ENCODE measurements around the gene POLD4.

The POLD4 gene

DNA sequence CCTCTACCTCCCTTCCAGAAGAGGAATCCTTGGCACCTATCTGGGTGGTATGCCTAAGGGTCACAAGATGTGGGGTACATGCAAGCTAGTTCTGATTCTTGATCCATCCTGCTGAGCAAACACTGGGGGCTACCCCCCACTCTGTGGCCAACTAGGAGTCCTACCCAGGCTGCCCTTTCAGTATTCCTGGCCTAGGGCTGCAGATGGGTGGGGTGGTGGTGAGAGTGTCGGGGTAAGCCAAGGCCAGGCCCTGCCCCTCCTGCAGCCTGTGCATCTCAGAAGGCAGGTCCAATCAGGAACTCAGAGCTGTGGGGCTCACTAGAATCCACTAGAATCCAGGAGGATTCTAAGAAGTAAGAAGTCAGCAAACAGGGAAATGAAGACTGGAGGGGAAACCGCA, 39.1 kb downstream of the POLD4 start:
- DNase-seq = no peak

DNA sequence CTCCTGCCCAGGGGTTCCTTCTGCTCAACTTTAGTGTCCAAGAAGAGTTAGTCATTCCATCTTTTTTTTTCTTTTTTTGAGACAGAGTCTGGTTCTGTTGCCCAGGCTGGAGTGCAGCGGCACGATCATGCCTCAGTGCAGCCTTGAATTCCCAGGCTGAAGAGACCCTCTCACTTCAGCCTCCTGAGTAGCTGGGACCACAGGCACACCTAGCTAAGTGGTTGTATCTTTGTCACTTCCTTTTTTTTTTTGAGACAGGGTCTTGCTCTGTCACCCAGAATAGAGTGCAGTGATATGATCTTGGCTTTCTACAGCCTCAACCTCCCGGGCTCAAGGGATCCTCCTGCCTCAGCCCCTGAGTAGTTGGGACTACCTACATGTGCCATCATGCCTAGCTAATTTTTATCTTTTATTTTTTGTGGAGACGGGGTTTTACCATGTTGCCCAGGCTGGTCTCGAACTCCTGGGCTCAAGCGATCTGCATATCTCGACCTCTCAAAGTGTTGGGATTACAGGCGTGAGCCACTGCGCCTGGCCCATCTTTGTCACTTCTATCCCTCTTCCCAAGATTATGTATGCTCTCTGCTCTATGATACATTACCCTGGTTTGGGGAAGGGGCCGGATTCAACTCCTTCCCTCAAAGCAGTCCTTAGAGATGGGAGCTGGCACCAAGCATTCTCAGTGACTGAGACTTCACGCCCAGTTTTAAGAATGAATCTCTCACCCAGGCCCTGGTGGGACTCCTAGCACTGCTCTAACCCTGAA, 40.0 kb downstream of the POLD4 start:
- no peak for DNase-seq

DNA sequence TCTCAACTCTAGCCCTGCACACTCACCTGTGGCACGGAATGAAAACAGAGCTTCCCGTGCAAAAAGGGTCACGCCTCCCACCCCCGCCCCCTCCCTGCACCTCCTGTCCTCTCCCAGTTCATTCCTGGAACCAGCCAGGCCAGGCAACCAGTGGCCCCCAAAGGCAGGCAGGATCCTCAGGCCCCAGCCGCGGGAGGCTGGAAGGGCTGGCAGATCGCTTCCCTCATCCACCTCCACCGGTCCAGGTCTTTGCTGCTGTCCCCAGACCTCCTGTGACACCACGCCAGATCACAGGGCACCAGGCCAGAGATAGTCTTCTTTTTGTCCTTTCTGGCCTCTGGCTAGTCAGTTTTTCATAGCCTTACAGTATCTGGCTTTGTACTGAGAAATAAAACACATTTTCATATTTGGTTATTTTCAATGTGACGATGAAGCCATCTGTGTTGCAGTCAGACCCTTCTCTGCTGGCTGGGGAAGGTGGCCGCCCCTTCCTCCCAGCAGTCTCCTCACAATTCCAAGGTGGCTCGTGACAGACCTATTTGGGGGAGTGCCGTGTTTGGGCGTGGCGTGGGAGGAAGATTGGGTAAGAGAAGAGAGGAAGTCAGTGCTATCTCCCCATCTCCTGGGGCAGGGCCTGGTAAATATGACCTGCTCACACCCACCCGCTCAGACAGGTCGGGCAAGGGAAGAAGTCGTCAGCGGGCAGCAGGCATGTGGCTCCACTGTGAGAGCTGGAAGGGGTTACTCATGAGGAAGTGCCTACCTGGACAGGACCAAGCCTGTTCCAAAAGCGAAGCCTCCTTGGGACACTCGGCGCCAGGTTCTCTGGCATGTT, 40.9 kb downstream of the POLD4 start:
- no peak for DNase-seq

DNA sequence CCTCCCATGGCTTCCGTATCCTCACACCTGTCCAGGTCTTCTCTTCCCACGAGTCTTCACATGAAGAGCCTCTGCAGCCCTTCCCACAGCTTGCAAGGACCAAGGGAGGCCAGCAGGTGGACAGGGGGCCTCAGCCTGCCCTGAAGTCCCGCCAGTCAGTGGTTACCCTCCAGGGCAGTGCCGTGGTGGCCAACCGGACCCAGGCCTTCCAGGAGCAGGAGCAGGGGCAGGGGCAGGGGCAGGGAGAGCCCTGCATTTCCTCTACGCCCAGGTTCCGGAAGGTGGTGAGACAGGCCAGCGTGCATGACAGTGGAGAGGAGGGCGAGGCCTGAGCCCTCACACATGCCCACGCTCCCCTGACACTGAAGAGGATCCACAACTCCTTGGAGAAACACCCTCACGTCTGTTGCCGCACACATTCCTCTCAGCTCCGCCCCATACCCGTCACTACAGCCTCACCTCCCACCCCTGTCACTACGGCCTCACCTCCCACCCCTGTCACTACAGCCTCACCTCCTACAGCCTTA, 41.7 kb downstream of the POLD4 start:
- DNase-seq = no peak

DNA sequence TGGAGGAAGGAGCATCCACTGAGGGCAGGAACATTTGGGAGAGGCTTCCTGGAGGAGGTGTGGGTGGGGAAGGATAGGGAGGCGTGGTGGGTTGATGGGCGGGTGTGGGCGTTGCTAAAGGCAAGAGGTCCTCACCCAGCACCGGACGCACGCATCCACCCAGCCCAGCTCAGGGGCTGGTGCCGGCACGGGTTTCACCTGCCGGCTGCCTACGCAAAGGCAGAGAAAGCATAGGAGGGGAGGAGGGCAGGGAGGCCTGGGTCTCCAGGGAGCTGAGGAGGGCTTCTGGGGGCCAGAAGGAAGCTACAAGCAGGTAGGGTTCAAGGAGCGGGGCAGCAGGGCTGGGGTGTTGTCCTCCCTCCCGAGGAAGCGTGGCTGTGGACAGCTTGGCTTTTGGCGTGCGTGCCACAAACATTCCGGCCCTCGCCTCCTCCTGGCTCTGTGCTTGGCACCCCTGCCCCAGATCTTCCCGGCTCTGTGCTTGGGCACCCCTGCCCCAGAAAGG, 42.2 kb downstream of the POLD4 start:
- no peak for DNase-seq

DNA sequence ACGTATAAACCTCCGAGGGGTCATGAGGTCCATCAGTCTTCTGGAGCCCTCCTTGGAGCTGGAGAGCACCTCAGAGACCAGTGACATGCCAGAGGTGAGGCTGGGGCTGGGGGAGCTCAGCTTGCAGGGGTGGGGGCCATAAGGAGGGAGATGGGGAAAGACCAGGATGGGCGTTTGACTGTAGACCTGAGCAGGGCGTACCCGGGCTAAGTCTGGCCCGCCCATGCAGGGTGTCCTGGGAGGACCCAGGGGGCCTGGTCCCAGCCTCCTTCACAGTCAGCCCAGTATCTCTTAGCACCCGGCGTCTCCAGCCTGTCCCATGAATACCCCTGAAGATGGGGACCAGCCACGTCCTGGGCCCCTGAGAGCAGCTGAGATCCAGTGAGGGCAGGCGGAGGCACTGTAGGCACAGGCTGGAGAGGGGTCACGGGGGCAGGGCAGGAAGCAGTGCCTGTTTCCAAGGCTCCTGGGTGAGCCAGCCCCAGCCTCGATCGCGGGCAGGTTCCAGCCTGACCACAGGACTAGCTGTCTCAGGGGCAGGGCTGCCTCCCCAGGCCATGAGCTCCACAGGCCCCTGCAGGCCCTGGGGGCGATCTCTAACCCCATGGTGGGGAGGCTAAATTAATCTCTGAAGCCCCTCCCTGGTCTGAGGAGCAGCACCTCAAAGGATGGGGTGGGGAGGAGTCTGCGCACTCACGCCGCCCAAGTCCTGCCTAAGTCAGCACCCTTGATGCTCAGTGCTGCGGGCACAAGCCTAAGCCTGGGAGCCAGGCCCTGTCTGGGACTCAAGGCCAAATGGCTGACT, 42.9 kb downstream of the POLD4 start:
- DNase-seq = no peak

DNA sequence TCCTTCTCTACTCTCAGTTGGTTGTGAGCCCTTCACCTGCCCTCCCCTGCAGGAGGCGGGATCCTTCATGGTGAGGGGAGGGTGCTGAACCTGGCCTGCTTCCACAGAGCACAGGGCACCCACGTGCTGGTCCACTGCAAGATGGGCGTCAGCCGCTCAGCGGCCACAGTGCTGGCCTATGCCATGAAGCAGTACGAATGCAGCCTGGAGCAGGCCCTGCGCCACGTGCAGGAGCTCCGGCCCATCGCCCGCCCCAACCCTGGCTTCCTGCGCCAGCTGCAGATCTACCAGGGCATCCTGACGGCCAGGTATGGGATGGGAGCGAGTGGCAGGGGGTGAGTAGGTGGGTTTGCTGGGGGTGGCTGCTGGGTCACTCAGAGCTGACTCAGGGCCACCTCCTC, 43.7 kb downstream of the POLD4 start:
- DNase-seq = no peak

DNA sequence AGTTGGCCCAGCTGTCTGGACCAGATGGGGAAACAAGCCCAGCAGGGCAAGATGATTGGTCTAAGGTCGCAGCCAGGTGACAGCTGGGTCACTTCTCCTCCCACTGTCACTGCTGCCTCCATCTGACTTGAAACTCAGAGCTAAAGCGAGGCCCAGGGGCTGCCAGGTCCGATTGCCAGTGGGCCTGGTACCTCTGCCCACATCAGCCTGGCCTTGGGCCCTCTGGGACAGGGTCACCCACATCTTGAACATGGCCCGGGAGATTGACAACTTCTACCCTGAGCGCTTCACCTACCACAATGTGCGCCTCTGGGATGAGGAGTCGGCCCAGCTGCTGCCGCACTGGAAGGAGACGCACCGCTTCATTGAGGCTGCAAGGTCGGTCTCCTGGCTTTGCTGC, 44.2 kb downstream of the POLD4 start:
- no peak for DNase-seq

DNA sequence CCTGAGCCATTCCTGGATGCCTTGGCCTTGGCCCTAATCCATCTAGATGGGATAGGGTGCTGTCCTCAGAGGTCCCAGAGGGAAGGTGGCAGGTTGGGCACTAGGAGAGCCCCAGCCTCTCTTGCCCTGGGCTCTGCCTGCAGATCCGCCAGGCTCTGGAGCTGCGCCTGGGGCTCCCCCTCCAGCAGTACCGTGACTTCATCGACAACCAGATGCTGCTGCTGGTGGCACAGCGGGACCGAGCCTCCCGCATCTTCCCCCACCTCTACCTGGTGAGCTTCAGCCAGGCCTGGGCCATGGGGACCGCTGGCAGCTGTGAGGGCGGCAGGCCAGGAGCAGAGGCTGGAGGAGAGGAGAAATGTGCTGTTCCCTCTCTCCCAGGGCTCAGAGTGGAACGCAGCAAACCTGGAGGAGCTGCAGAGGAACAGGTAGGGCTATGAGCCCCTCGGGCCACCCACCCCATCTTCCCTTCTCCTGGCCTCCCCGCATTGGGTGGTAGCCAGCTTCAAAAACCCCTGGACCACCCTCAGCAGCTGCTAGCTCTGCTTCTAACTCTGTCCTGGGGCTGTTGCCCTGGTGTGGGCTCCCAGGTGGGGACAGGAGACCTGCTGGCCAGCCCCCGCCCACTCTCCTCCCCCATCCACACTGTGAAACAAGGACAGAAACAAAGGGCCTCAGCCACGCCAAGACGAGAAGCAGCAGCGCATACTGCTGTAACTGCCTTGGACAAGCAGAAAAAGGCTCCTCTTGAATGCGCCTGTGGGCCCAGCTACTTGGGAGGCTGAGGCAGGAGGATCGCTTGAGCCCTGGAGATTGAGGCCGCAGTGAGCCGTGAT, 45.1 kb downstream of the POLD4 start:
- DNase-seq = no peak

DNA sequence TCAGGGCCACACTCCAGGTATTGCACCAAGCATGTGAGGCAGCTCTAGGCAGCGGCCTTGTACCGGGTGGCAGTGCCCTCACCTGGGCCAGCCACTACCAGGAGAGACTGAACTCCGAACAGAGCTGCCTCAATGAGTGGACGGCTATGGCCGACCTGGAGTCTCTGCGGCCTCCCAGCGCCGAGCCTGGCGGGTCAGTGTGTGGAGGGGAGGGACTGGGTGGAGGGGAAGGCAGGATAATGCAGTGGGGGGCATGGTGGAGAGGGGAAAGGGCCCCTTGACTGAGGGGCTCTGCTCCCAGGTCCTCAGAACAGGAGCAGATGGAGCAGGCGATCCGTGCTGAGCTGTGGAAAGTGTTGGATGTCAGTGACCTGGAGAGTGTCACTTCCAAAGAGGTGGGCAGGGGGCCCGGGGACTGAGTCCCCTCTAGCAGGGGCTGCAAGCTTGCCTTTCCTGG, 45.8 kb downstream of the POLD4 start:
- no peak for DNase-seq

DNA sequence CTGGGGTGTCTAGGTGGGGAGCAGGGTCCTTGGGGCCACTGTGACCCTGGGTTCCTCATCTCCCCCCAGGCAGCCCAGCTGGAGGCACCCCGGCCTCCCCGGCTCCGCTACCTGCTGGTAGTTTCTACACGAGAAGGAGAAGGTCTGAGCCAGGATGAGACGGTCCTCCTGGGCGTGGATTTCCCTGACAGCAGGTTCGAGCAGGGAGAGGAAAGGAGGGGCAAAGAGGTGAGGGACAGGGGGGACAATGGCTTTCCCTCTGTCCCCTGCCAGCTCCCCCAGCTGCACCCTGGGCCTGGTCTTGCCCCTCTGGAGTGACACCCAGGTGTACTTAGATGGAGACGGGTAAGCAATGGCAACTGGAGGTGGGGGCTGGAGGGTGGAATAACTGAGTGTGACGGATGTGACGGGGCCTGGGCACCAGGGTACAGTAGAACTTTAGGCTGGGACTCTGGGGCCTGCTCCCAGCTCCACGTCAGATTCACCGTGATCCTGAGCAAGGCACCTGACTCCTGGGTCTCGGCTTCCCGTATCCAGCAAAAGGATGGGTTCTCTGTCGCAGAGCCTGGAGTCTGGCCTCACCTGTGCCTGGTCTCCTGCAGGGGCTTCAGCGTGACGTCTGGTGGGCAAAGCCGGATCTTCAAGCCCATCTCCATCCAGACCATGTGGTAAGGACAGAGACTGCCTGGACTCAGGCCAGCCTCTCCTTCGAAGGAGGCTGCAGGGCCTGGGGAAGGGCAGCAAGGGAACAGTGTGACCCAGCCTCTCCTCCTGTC, 46.4 kb downstream of the POLD4 start:
- no peak for DNase-seq

DNA sequence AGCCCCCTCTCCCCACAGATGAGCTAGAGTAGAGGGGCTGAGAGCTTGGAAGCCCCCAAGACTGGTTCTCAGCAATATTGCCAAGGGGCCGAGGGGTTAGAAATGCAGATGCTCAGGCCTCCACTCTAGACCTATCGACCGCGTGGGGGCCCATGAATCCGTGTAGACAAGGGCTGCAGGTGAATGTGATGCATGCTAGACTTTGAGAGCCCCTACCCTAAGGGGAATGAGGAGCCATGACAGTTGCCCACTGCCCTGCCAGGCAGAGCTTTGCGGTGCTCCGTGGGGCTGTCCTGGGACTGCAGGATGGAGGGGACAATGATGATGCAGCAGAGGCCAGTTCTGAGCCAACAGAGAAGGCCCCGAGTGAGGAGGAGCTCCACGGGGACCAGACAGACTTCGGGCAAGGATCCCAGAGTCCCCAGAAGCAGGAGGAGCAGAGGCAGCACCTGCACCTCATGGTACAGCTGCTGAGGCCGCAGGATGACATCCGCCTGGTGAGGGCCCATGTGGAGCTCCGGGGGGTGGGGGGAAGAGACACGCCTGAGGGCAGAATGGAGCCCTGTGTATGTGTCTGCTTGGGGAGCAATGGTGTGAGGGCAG, 48.7 kb downstream of the POLD4 start:
- DNase-seq = no peak

DNA sequence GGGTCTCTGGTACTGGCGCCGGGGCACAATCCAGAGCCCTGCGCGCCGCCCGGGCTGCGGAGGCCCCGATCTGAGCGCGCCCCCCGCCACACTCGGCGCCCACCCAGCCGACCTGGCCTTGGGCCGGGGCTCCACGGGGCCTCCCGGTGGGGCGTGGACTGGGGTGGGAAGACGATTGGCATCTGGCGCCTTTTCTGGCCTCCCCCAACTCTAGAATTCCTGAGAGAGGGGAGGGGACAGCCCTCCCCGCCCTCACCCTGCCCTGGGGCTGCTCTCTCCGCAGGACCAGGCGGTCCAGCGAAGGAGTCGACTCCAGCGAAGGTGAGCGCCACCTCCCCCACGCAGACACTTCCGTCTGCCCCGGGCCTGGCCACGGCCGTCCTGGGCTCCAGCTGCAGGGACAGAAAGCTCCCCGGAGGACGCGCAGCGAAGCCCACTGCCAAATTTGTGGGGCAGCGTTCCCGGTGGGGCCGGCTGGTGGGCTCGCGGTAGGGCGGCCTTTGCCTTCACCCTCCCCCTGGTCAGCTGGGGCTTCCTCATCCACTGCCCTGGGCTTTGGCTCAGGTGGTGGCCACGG, 49.4 kb downstream of the POLD4 start:
- no peak for DNase-seq

DNA sequence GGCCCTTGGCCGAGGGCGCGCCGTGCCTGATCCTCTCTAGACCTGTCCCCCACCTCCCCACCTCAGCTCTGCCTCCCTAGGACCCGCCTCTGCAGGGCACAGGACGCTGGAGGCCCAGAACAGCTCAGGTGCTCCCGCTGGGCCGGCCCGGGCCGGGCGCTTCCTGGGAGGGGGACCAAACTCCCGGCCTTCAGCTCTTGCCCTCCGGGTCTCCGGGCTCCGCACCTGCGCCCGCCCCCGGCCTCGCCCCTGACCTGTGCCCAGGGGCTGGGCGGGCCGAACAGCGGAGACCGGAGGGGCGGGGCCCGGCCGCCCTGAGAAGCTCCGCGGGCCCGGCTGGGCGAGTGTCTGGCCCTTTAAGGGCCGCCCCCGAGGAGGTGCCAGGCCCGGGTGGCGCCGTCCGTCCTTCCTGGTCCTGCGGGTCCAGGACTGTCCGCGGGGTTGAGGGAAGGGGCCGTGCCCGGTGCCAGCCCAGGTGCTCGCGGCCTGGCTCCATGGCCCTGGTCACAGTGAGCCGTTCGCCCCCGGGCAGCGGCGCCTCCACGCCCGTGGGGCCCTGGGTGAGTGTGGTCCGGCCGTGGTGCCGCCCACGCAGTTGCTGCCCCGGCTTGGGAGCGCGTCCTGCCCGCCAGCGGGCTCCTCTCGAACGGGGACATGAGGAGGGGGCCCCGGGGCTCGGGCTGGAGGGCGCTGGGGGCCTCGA, 50.1 kb downstream of the POLD4 start, which contains the start of gene SSH3:
TSS of gene SSH3 (plus strand) at position 399 of the 703 bp plus-strand sequence. CDS start at position 495, 96 bp downstream.
- DNase-seq = peak; percentile 42

DNA sequence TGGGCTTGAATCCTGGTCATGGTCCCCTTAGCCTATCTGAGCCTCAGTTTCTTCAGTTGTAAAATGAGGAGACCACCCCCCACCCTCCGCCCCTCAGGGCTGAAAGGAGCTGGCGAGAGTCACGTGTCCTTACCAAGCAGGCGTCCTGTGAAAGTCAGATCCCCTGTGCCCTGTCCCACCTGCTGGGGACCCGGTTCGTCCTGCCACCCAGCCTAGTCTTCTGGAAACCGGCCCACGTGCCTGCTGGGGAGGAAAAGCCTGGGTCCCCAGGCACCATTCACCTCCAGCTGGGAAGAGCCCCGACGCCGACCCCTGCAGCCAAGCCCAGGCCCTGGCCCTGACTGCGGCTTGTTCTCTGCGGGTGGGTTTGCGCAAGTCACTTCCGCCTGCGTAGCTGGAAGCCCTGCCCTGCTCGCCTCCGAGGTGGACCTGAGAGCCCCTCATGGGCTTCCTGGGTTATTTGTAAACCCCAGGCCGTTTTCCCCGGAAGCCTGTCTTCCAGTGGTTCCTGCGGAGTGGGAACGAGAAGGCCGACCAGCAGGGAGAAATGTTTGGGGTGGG, 50.7 kb downstream of the POLD4 start:
- DNase-seq = no peak

DNA sequence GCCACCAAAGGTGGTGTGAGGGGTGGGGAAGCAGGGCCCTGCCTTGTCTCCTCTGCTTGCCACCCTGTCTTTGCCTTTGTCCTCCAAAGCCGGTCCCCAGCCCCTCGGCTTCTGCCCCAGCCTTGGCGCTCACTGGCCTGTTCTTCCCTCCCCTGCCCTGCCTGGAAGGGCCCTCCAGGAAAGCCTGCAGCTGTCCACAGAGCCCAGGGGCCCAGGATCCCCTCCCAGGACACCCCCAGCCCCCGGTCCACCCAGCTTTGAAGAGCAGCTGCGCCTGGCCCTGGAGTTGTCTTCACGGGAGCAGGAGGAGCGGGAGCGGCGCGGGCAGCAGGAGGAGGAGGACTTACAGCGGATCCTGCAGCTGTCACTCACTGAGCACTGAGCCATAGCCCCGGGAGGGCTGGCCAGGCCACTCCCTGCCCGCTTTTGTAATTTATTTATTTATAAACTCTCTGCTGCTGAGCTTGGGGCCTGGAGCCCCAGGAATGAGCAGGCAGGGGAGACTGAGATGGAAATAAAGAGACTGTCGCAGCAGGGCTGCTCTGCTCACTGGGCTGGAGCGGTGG, 51.3 kb downstream of the POLD4 start:
- no peak for DNase-seq

DNA sequence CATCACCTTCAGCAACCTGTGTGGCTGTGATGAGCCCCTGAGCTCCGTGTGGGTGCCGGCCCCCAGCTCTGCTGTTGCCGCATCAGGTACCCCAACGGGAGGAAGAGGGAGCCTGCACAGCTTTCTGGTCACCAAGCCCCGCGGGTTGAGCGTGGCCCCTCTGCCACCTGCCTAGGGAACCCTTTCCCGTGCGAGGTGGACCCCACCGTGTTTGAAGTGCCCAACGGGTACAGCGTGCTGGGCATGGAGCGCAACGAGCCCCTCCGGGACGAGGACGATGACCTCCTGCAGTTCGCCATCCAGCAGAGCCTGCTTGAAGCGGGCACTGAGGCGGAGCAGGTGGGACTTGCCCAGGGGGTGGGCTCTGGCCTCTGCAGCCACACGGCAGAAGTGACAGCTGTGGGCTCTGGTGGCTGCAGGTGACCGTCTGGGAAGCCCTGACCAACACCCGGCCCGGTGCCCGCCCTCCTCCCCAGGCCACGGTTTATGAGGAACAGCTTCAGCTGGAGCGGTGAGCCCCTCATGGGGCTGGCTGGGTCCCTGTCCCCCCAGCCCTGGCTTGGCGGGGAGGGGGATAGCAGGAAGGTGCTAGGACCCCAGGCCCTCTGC, 51.9 kb downstream of the POLD4 start:
- DNase-seq = no peak

Data from fibroblast of skin of right quadriceps (primary cell).